Activated naive CD4-positive, alpha-beta T cell treated with Interleukin-2 at 50 U/mL for 16 hours (primary cell): ENCODE results near the gene FOCAD.

Experiments used
- DNase-seq: peaks from one replicate; pipeline ENCODE4 v3.0.0-alpha.2; 2020

FOCAD gene

DNA sequence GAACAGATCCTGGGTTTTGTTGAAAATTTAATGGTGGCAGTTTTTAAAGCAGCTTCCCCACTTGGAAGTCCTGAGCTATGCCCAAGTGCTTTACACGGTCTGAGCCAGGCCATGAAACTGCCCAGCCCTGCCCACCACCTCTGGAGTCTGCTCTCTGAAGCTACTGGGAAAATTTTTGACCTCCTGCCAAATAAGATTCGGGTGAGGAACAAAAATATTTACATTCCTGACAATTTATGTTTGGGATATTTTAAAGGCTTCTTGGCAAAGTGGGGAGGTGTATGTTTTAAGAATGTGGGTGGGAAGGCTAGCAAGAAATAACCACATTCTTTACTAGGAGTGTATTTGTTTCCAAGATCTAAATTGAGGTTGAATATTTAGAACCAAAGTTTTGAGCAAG, 297.4 kb downstream of the FOCAD start:
- no peak for DNase-seq

DNA sequence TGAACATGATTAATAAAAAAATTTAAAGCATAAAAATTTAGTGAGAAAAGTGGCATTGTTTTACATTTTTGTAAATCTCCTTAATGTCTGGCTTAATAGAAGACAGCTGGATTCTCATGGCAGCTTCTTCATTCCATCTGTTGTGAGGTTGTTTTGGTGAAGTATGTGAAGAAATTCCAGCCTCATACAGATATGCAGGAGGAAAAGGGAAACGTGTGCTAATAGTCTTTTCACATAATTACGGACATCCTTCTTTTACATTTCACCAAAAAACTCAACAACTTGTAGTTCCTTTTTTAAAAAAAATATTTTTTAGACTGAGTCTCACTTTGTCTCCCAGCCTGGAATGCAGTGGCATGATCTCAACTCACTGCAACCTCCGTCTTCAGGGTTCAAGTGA, 300.4 kb downstream of the FOCAD start:
- no peak for DNase-seq

DNA sequence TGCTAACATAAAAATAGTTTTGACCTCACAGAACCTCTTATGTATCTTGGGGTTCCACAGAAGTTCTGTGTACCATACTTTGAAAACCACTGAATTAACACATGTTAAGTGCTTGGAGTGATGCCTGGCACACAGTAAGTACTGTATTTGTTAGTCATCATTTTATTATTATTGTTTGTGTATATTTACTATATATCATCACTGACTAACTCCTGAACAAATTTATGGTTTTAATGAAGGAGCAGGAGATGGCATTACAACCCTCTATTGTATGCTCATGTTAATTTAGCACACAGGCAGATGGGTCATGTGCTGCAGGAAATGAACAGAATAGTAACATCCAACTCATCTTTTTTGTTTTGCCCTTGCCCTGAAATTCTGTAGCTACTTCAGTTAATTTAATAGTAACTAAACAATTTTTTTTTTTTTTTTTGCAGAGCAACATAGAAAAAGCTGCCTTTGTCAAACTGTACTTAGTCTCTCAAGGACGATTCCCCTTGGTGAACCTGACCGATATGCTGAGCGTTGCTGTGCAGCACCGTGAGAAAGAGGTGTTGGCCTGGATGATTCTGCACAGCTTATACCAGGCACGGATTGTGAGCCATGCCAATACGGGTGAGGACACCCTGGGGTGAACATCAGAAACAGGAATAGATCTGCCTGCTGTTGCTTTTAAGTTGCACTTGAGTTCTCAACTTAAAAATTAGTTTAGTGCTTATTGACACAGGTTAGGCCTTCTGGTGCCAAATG, 302.0 kb downstream of the FOCAD start:
- no peak for DNase-seq

DNA sequence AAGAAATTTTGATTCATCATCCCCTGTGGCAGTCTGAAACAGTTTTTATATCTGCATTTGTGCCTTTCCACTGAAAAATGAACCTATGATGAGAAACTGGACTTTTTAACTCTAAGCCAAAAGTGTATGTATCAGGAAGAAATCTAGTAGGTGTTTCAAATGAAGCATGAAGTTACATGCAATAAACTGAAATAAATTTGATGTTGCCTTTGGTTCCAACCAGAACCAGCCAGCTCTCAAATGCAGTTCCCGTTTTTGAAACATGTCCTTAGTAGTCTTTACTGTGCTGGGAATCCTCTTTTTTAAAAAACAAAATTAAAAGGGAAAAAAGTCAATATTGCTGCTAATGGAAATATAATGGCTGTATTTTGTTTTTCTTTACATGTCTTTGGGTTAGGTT, 303.5 kb downstream of the FOCAD start:
- no peak for DNase-seq

DNA sequence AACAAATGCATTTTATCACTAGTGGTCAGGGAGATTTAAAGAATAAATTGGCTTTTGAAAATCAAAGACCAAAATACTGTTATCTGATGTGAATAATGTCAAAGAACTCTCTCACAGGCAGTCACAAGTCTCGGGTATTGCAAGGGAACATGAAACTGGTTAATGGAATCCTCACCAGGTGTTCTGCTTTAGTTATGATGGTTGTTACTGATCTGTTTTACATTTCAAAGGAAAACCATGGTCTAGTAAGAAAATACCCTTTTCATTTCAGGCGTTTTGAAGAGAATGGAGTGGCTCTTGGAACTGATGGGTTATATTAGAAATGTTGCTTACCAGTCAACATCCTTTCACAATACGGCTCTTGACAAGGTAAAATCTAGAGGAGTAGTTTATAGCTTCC, 304.0 kb downstream of the FOCAD start:
- no peak for DNase-seq

DNA sequence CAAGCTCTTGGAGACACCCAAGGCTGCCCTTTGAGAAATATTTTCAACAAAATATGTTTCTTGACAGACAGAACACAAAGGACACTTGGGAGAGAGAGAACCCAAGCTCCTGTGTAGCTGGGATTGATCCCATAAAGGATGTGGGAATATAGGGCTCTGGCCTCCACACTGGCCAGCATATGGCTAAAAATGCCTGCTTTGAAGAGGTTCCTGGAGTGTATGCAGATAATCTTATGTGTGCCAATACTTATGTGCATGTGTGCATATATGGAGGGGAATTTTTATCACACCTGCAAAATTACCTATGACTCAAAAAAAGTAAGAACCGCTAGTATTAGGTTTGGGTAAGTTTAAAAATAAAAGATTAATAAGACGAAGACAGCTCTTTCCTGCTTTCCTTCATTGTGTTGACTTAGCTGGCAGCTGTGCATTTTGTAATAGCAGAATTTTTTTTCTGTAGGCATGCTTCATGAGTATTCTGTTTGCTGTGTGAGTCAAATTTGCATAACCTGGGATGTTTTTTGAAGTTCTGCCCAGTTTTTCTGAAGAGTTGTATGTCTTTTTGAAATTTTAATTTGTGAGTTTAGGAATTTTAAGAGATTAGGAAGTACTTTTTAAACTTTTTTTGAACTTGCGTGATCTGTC, 304.7 kb downstream of the FOCAD start:
- DNase-seq: no peak

DNA sequence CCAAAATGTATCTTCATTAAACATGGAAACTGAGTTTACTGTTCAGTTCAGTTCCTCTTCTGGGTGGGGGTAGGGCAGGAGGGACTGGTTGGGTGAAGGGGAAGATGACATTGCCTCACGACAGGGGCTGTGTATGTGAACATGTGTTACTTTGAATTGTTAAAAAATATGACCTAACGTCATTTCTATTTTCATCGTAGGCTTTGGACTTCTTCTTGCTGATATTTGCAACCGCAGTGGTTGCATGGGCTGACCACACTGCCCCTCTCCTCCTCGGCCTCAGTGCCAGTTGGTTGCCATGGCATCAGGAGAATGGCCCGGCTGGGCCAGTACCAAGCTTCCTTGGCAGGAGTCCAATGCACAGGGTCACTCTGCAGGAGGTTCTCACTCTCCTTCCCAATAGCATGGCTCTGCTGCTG, 305.9 kb downstream of the FOCAD start:
- no peak for DNase-seq

DNA sequence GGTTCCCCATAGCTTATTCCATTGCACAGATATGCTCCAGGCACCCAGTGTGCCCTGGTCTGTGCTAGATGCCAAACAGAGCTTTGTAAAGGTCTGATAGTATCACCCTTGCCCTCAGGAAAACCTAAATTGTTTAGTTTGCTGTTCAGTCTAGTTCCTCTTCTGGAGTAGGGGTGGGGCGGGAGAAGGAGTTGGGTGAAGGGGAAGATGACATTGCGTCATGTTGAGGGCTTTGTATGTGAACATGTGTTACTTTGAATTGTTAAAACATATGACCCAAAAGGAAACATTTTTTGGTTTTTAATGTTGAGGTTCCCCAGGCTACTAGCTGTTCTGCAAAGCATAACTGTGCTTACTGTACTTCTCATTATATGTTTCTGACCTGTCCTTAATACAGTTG, 306.8 kb downstream of the FOCAD start:
- DNase-seq: no peak

DNA sequence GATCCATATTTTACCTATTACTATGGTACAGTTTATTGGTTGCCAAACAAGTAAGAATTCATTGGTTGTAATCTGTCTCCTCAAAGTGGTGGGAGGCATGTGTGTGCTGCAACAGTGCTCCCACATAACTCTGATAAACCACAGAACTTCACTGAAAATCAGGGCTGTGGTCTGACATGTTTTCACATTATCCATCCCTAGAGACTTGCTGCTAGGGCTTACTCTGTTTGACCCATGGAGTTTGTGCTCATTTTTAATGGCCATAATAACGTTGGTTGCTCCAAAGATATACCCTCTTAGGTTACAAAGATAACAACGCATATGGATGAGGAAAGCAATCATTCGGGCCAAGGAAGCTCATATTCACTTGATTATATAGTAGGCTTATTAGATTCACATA, 310.4 kb downstream of the FOCAD start:
- DNase-seq: no peak

DNA sequence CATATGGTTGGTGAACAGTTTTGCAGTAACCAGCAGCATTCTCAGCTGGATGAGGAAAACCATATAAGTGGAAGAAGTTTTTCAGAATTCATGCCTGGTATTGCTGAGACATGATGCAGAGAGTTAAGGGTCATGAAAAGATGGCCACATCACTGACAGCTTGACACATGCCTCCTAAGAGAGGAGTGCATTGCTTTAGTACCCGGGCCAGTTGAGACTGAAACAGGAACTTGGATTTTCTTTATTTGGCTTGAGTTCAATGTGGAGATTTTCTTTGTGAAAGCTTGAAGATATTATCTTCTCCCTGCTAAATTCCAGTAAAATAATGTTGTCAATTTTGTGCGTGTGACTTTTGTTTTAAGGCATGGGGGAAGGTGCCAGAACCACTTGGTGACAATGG, 311.6 kb downstream of the FOCAD start:
- DNase-seq: no peak

DNA sequence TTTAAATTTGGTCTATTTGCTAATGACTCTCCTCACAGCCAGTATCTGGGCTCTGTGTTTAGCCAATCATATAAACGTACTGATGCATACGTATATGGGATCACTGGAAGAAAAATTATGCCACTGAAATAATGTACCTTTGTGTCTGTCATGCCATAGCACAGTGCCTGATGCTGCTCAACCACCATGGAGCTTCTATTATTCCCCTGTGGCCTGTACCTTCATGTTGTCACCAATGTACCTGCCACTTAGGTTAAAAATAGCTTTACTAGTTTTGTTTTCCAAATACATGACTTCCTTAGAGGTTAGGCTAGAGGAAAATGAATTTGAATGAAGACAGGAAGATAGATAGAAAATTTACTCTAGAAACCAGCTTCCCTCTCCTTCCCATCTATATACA, 312.8 kb downstream of the FOCAD start:
- DNase-seq: no peak

DNA sequence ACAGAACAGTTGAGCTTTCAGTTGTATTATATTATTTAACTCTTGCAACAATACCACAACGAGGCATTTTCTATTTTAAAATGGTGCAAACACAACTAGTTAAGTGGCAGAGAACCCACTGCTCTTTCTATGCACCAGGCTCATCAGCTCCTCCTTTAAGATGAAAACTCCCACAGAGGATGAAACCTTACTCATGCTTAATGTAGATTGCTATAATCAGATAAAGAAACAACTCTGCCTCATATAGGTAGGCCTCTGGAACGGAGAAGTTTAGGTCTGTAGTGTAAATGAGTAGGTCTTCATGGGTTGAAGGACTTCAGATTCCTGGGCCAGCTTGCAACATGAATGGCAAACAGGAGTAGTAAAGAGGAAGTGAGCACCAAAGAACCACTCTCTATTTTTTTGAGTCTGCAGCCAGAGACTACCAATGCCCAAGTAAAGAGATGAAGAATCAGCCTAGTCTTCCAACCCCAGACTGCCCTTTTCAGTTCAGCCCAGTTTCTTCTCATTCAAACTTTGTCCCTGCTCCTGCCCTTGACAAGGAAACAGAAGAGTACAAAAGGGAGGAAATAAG, 313.5 kb downstream of the FOCAD start:
- no peak for DNase-seq

DNA sequence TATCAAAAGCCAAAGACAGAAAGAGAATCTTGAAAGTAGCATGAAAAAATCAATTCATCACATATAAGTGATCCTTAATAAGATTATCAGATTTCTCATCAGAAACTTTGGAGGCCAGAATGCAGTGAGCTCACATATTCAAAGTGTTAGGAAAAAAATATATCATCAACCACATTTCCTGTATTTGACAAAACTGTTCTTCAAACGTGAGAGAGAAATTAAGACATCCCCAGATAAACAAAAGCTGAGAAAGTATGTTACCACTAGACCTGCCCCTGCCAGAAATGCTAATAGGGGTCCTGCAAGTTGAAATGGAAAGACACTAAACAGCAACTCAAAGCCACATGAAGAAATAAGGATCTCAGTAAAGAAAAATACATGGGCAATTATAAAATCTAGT, 317.5 kb downstream of the FOCAD start:
- no peak for DNase-seq

DNA sequence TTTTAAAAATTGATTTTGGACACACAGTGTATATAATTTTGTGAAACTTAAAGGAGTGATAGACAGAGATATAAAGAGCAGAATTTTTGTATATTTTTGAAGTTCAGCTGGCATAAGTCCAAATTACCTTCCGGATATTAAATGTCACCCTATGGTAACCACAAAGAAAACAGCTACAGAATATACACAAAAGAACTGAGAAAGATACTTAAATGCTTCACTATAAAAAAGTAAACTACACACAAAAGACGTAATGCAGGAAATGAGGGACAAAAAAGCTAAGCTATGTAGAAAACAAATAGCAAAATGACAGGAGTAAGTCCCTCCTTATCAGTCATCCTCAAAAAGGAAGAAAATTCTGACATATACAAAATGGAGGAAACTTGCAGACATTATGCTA, 318.0 kb downstream of the FOCAD start:
- DNase-seq: no peak

DNA sequence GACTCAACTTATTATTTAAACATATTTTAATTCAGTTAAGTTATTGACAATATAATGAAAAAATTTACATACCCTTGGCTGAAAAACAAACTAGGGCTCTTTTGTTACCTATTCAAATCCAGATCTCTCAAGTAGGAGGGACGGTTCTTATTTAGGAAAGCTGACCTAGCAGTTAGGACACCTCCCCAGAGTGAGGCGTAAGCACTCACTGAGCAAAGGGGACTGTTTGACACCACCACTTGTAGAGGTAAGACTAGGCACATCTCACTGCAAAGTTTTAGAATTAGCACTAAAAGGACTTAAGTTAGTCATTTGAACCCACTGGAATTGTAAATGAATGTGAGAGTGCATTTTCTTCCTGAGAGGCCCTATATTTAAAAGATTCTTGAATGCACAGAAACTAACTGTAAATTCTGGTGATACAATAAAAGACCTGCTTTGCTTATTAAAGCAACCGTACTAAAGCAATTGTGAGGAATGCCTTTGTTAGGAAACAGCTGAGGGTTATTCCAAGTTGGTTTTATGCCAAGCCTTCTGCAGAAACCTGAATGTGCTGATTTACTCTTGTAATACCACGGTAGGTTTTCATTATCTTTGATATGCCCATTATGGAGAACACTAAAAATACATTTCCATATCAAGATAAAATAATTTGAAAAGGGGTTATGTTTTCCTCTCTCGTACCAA, 331.2 kb downstream of the FOCAD start:
- no peak for DNase-seq

DNA sequence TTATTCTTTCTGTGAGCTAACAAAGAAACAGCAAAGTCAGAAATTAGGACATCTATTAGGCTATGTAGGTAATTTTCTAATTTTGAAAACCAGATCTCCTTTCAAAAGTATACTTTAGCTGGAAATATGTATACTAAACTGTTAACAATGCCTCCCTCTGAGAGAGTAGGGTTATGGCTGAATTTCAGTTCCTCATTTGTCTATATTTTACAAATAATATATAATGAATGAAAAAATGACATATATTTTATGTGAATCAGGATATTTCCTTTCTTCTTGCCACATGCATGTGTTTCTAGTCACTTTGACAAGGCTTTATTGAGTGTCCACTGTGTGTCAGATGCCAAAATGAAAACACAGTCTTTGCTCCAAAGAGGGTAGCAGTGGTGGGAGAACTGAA, 331.9 kb downstream of the FOCAD start:
- DNase-seq: no peak

DNA sequence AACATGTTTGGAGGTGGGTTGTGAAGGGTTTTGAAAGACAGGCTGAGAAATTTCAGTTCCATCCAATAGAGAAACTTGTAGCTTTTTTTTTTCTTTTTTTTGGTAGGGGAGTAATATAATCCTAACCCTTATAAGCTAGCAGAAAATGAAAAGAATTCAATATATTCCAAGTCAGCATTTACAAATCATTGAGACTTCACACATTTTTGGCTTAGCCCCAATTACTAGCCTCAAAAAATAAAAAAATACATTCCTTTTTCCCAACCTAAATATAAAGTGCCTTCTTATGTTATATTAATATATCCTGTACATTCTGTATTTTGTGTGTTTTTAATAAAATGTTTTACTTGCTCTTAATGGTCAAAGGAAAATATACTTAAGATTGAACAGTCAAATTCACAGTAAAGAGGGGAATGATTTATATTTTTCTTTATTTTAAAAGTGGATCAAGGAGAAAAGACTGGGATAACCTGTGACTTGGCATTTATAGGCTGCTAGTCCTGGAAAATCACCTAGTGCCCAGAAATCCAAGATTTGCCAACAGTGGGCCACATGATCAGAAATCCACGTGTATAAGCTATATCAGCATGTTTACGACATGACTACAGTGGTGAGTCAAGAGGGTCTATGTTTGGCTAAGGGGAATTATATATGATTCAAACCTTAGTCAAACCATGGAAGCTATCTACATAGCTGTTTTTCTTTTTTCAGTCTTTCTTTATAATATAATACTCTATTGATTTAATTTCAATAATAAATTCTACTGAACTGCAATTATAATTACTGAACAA, 332.8 kb downstream of the FOCAD start:
- DNase-seq: no peak

DNA sequence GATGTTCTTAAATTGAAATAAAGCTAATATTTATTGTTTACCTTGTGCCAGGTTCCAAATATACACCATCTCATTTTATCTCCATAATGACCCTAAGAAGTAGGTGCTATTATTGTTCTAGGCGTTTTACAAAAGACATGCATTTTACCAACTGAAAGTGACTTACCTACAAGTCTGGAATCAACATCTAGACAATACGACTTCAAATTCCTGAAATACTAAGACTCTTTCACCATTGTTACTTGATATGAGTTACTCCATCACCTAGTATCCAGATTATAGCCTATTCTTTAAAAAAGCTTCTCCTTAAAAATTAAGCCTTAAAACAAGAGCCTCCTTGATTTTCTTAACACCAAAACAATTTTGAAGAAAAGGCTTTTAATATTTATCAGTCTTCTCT, 334.1 kb downstream of the FOCAD start:
- no peak for DNase-seq

DNA sequence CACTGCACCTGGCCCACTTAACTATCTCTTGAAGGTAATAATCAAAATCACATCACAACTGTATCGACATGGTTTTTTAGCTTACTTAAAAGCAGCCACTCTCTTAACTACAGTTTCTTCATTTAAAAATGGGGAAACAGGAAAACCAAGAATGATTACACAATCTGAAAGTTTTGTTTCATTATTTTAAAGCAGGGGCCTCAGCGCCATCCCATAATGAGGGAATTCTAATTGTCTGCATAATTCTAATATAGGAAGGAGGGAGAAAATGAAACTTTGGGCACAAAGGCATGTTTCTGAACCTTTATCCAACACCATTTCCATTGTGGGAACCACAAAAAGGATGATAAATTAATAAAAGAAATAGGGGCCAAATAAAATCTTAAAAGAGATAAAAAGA, 339.8 kb downstream of the FOCAD start:
- no peak for DNase-seq

DNA sequence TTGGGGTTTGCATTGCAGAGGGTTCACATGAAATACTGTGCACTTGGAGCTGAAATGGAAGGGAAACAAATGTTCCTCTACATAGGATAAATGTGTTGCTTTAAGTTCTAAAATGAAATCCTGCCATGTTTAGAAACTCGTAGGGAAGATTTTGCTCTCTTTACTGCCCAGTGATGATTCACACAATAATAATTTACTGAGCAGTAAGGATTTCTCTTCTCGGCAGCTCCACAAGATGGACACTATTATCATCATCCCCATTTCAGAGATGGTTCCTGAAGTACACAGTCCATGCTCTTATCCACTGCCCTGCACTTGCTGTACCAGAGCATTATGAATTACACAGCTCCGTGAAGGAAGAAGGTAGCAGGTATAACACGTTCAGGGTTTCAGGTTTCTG, 343.2 kb downstream of the FOCAD start:
- no peak for DNase-seq

DNA sequence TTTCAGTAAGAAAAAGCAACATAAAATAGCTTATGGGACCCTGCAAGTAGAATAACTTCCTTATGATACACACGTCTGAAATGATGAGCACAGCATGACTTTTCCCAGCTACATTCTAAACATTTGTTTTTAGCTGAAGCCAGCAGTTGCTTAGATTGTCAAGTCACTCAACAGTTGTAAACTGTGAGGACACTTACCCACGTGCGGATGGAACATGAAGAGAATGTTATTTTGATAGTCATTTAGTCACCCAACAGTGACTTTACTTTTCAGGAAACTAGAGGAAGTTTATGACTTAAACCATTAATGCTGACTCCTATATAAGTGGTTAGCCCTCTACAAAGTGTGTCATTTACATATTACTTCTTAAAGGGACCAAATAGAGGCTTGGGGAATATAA, 344.4 kb downstream of the FOCAD start:
- no peak for DNase-seq

DNA sequence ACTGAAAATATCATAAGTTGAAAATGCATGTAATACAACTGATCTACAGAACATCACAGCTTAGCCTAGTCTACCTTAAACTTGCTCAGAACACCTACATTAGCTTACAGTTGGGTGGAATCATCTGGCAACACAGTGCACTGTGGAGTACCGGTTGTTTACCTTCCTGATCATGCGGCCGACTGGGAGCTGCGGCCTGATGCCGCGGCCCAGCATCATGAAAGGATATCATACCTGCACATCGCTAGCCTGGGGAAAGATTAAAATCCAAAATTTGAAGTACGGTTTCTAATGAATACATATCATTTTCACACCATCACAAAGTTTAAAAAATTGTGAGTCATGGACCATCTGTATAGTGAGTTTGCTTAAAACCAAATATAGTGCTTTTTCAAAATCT, 345.6 kb downstream of the FOCAD start:
- DNase-seq: no peak

DNA sequence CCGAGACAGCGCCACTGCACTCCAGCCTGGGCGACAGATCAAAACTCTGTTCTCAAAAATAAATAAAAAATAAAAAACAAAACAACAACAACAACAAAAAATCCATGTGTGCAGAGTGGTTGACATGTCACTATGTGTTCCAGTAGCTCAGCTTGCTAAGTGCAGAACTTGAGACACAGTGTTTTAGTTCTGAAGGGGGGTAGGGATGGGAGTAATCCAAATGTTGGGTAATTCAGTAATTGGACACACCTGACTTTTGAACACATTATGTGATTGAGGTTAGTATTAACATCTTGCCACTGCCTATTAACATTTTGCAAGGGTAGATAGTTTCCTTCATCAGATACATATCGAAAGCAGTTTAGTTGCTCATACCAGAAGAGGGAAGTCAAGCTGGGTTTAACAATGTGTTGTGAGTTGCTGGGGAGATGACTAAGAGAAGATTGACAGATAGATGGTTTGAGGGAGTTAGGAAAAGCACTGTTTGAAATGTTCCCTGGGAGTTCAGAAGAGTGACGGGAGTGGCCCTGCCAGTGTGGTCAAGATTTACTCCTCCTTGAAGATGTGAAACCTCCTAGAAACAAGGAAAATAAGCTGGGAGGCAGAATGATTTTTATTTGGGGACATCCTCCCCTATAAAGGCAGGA, 346.5 kb downstream of the FOCAD start:
- peak; percentile 5 for DNase-seq
